WTC11 (cell line): ENCODE data around the gene KIRREL3. TPM values are rescaled to one million over a fixed set of nuclear protein-coding genes. Genes with fewer than 3 reads are reported as not detected.

Source experiments
- ATAC-seq: fragments of 200-7000 bp; cut with Tn5 transposase; 2 replicates; pipeline ENCODE4 v1.10.0; 2021; ENCODE audit warnings: mild to moderate bottlenecking, moderate library complexity
- CTCF ChIA-PET: fragments of 300-600 bp; sonication (Branson Sonifier 250); formaldehyde crosslinking; loops from one replicate; lab custom pipeline; 2021; ENCODE audit warnings: antibody characterized with exemption; lab: Charles Lee
- POLR2A ChIA-PET: fragments of 350-600 bp; sonication (Branson Sonifier 250); formaldehyde crosslinking; loops from one replicate; lab custom pipeline; 2021; ENCODE audit warnings: antibody characterized with exemption; lab: Charles Lee
- DNase-seq: peaks from one replicate; pipeline ENCODE4 v3.0.0; 2021; ENCODE audit warnings: low spot score
- H3K27ac Mint-ChIP-seq: 2 replicates; pipeline ENCODE4 v1.8.0; 2021; ENCODE audit warnings: mixed read lengths
- H3K27me3 Mint-ChIP-seq: 2 replicates; pipeline ENCODE4 v1.8.0; 2021; ENCODE audit warnings: low read depth, mild to moderate bottlenecking, moderate library complexity, mixed read lengths
- H3K36me3 Mint-ChIP-seq: 2 replicates; pipeline ENCODE4 v1.8.0; 2021; ENCODE audit warnings: mixed read lengths
- H3K4me1 Mint-ChIP-seq: 2 replicates; pipeline ENCODE4 v1.8.0; 2022; ENCODE audit warnings: mixed read lengths
- H3K4me3 Mint-ChIP-seq: 2 replicates; pipeline ENCODE4 v1.8.0; 2021; ENCODE audit warnings: mild to moderate bottlenecking, moderate library complexity, mixed read lengths
- H3K9me3 Mint-ChIP-seq: 2 replicates; pipeline ENCODE4 v1.8.0; 2021; ENCODE audit warnings: mixed read lengths
- ATF3 ChIP-seq: sonication (generic); formaldehyde crosslinking; conservative IDR thresholded peaks from 2 replicates; pipeline ENCODE4 v1.8.1; 2022; ENCODE audit warnings: mild to moderate bottlenecking, missing genetic modification reagents
- CTCF ChIP-seq: fragments of 200-600 bp; IDR thresholded peaks from 2 replicates; pipeline ENCODE4 v1.8.0; 2022; ENCODE audit warnings: antibody characterized with exemption
- ERG ChIP-seq: fragments of 250-450 bp; sonication (Bioruptor Pico); IDR thresholded peaks from 2 replicates; pipeline ENCODE4 v1.8.0; 2021; ENCODE audit warnings: mild to moderate bottlenecking
- FOXK1 ChIP-seq: sonication (generic); formaldehyde crosslinking; IDR thresholded peaks from 2 replicates; pipeline ENCODE4 v1.8.0; 2022; ENCODE audit warnings: mild to moderate bottlenecking, moderate library complexity, missing genetic modification reagents
- FOXP4 ChIP-seq: sonication (generic); formaldehyde crosslinking; IDR thresholded peaks from 2 replicates; pipeline ENCODE4 v1.8.0; 2022; ENCODE audit warnings: mild to moderate bottlenecking, missing genetic modification reagents
- GRHL2 ChIP-seq: fragments of 250-450 bp; sonication (Bioruptor Pico); IDR thresholded peaks from 2 replicates; pipeline ENCODE4 v1.8.0; 2022; ENCODE audit warnings: mild to moderate bottlenecking, moderate library complexity; ENCODE audit not compliant: insufficient replicate concordance, severe bottlenecking
- HMGA2 ChIP-seq: fragments of 250-450 bp; sonication (Bioruptor Pico); IDR thresholded peaks from 2 replicates; pipeline ENCODE4 v1.4.0; 2021; ENCODE audit warnings: mild to moderate bottlenecking, moderate library complexity
- IRF2 ChIP-seq: sonication (generic); formaldehyde crosslinking; IDR thresholded peaks from 2 replicates; pipeline ENCODE4 v1.8.0; 2022; ENCODE audit warnings: low read depth, missing genetic modification reagents, borderline replicate concordance
- MXD4 ChIP-seq: fragments of 250-450 bp; sonication (Bioruptor Pico); IDR thresholded peaks from 2 replicates; pipeline ENCODE4 v1.8.0; 2021; ENCODE audit warnings: mild to moderate bottlenecking, moderate library complexity, borderline replicate concordance
- PREB ChIP-seq: sonication (generic); formaldehyde crosslinking; IDR thresholded peaks from 2 replicates; pipeline ENCODE4 v1.8.1; 2022; ENCODE audit warnings: mild to moderate bottlenecking, missing genetic modification reagents, moderate library complexity, borderline replicate concordance
- SMAD4 ChIP-seq: sonication (generic); formaldehyde crosslinking; IDR thresholded peaks from 2 replicates; pipeline ENCODE4 v1.8.0; 2022; ENCODE audit warnings: mild to moderate bottlenecking, missing genetic modification reagents
- SP1 ChIP-seq: sonication (generic); formaldehyde crosslinking; conservative IDR thresholded peaks from 2 replicates; pipeline ENCODE4 v1.8.1; 2022; ENCODE audit warnings: missing genetic modification reagents
- ZMAT4 ChIP-seq: fragments of 250-450 bp; sonication (Bioruptor Pico); IDR thresholded peaks from 2 replicates; pipeline ENCODE4 v1.9.0; 2021; ENCODE audit warnings: mild to moderate bottlenecking
- ZNF121 ChIP-seq: sonication (generic); formaldehyde crosslinking; IDR thresholded peaks from 2 replicates; pipeline ENCODE4 v1.8.0; 2023; ENCODE audit warnings: missing genetic modification reagents
- ZNF232 ChIP-seq: sonication (generic); formaldehyde crosslinking; IDR thresholded peaks from 2 replicates; pipeline ENCODE4 v1.8.0; 2022; ENCODE audit warnings: mild to moderate bottlenecking, missing genetic modification reagents
- ZNF671 ChIP-seq: fragments of 250-450 bp; sonication (Bioruptor Pico); IDR thresholded peaks from 2 replicates; pipeline ENCODE4 v1.8.0; 2021; ENCODE audit warnings: mild to moderate bottlenecking
- total RNA-seq: library from RNA; stranded (reverse); gene quantifications from 3 replicates; pipeline ENCODE4 v1.2.3, GENCODE V29; 2021

Gene KIRREL3
- total RNA-seq, 1 experiment from 2014 or later: 0.59 TPM

- Mint-ChIP-seq H3K36me3 (no peaks in the 10 kb centered on the region), H3K4me3 (no peak overlapping the region), H3K27ac (no peak overlapping the region), H3K9me3 (peaks cover 1% of the 10 kb centered on the region), H3K27me3 (no peaks in the 10 kb centered on the region), H3K4me1 (peaks cover 18% of the 10 kb centered on the region)
- DNase-seq: no peak
- TF ChIP-seq GRHL2 (CRISPR knock-in tag) (no peak), IRF2 (CRISPR knock-in tag) (no peak), ATF3 (CRISPR knock-in tag) (no peak), FOXK1 (CRISPR knock-in tag) (no peak), ZNF671 (CRISPR knock-in tag) (no peak), ZNF121 (CRISPR knock-in tag) (no peak), ZNF232 (CRISPR knock-in tag) (no peak), ZMAT4 (CRISPR knock-in tag) (no peak), CTCF (no peak), ERG (CRISPR knock-in tag) (no peak), FOXP4 (CRISPR knock-in tag) (no peak), PREB (CRISPR knock-in tag) (no peak)
- POLR2A ChIA-PET: no interaction called here
- ATAC-seq: no peak
- CTCF ChIA-PET: no interaction called here
Measured at GRCh38 chr11:126804363-126804762, 196.2 kb downstream of the KIRREL3 start.

GRCh38 chr11:126800009-126800408, 200.6 kb downstream of the KIRREL3 start:
- no peak for DNase-seq
- H3K4me3 Mint-ChIP-seq: no peak overlapping the region
- POLR2A ChIA-PET: no interaction called here
- peaks cover 8% of the 10 kb centered on the region for H3K9me3 Mint-ChIP-seq
- peaks cover 16% of the 10 kb centered on the region for H3K4me1 Mint-ChIP-seq
- H3K36me3 Mint-ChIP-seq: peaks cover 6% of the 10 kb centered on the region; the same call in 1 of the 2 replicates
- no peak overlapping the region for H3K27ac Mint-ChIP-seq
- no peaks in the 10 kb centered on the region for H3K27me3 Mint-ChIP-seq
- CTCF ChIA-PET: interaction anchor here (1.1 to 1.4 kb wide), 2 partner anchors 9 to 84 kb away, joined by 3 to 7 read pairs; no protein-coding TSS in a partner anchor
- no peak for ATAC-seq
- TF ChIP-seq SP1 (CRISPR knock-in tag): no peak
- TF ChIP-seq SMAD4 (CRISPR knock-in tag): no peak
- no peak for TF ChIP-seq FOXK1 (CRISPR knock-in tag)
- TF ChIP-seq MXD4 (CRISPR knock-in tag): no peak
- TF ChIP-seq HMGA2 (CRISPR knock-in tag): no peak
